PC-3 (cell line): ENCODE data around the gene PITHD1. TPM values are rescaled to one million over a fixed set of nuclear protein-coding genes. Genes with fewer than 3 reads are reported as not detected.
A peak's percentile ranks its signal among the peaks of the same experiment; 100 is the strongest.

ENCODE experiments used
- ATAC-seq: fragments of 200-7000 bp; cut with Tn5 transposase; 2 replicates; pipeline ENCODE4 v1.9.1; 2020; ENCODE audit warnings: mild to moderate bottlenecking, moderate library complexity
- BruUV-seq: library from RNA; stranded (reverse); fragments of 400-500 nt; replicated peaks from 2 replicates; lab custom pipeline; 2021; lab: Mats Ljungman, UMichigan
- CTCF ChIA-PET: fragments of 300-600 bp; sonication (Branson Sonifier 250); formaldehyde crosslinking; loops from one replicate; lab custom pipeline; 2022; ENCODE audit warnings: antibody characterized with exemption; lab: Charles Lee
- POLR2A ChIA-PET: fragments of 300-600 bp; sonication (Branson Sonifier 250); formaldehyde crosslinking; loops from one replicate; lab custom pipeline; 2022; ENCODE audit warnings: antibody characterized with exemption; ENCODE audit not compliant: unreplicated experiment; lab: Charles Lee
- DNase-seq: peaks from one replicate; pipeline ENCODE4 v3.0.0-alpha.2; 2015
- H2AFZ ChIP-seq: fragments of 300-600 bp; sonication (generic); 2 replicates; pipeline ENCODE4 v1.6.0; 2016; ENCODE audit warnings: antibody characterized with exemption, low read length
- H3F3A ChIP-seq: fragments of 300-600 bp; sonication (generic); one replicate; pipeline ENCODE4 v1.6.0; 2017; ENCODE audit warnings: antibody characterized with exemption, low read length, control low read depth, mild to moderate bottlenecking; ENCODE audit not compliant: unreplicated experiment
- H3K27ac ChIP-seq: fragments of 300-600 bp; sonication (generic); 2 replicates; pipeline ENCODE4 v1.5.1; 2016; ENCODE audit warnings: mild to moderate bottlenecking, low read length
- H3K27me3 ChIP-seq: fragments of 300-600 bp; sonication (generic); 2 replicates; pipeline ENCODE4 v1.6.1; 2016; ENCODE audit warnings: low read length, mixed read lengths
- H3K36me3 ChIP-seq: fragments of 300-600 bp; sonication (generic); 2 replicates; pipeline ENCODE4 v1.6.1; 2016; ENCODE audit warnings: low read depth, mixed run types, low read length, mixed read lengths
- H3K4me1 ChIP-seq: fragments of 300-600 bp; sonication (generic); 2 replicates; pipeline ENCODE4 v1.5.1; 2016; ENCODE audit warnings: low read length; ENCODE audit not compliant: insufficient read depth
- H3K4me2 ChIP-seq: fragments of 300-600 bp; sonication (generic); 2 replicates; pipeline ENCODE4 v1.6.0; 2016; ENCODE audit warnings: low read length
- H3K4me3 ChIP-seq: fragments of 300-600 bp; sonication (generic); 2 replicates; pipeline ENCODE4 v1.5.1; 2016; ENCODE audit warnings: mild to moderate bottlenecking, low read length, mixed read lengths
- H3K79me2 ChIP-seq: fragments of 300-600 bp; sonication (generic); 2 replicates; pipeline ENCODE4 v1.6.1; 2017; ENCODE audit warnings: low read length, mixed read lengths
- H3K9ac ChIP-seq: fragments of 300-600 bp; sonication (generic); 2 replicates; pipeline ENCODE4 v1.6.0; 2016; ENCODE audit warnings: mild to moderate bottlenecking, low read length
- H3K9me2 ChIP-seq: fragments of 300-600 bp; sonication (generic); replicated peaks from 2 replicates; pipeline ENCODE4 v1.6.1; 2016; ENCODE audit warnings: mixed run types, low read length, mixed read lengths
- H3K9me3 ChIP-seq: fragments of 300-600 bp; sonication (generic); 2 replicates; pipeline ENCODE4 v1.6.1; 2016; ENCODE audit warnings: low read length, mixed read lengths
- H4K20me1 ChIP-seq: fragments of 300-600 bp; sonication (generic); 2 replicates; pipeline ENCODE4 v1.6.1; 2016; ENCODE audit warnings: low read length, mixed read lengths
- CTCF ChIP-seq: fragments of 300-600 bp; sonication (generic); conservative IDR thresholded peaks from 2 replicates; pipeline ENCODE4 v1.5.1; 2017; ENCODE audit warnings: antibody characterized with exemption, low read depth, mild to moderate bottlenecking, low read length
- EZH2 ChIP-seq: fragments of 300-600 bp; sonication (generic); IDR thresholded peaks from one replicate; pipeline ENCODE4 v1.6.1; 2017; ENCODE audit warnings: antibody characterized with exemption, mild to moderate bottlenecking, low read length; ENCODE audit not compliant: unreplicated experiment
- EZH2phosphoT487 ChIP-seq: fragments of 300-600 bp; sonication (generic); IDR thresholded peaks from 2 replicates; pipeline ENCODE4 v1.6.1; 2018; ENCODE audit warnings: mild to moderate bottlenecking, antibody characterized with exemption, low read length, borderline replicate concordance
- intact Hi-C: fragments of 100-400 bp; cut with micrococcal nuclease; formaldehyde crosslinking; loops from 2 replicates; pipeline ENCODE4 v1.9.0; 2023
- total RNA-seq: library from RNA; depleted of rRNA; stranded (reverse); fragments of >200 nt; gene quantifications from 2 replicates; pipeline ENCODE4 v1.2.3, GENCODE V29; 2014

The PITHD1 gene
- total RNA-seq, 1 experiment from 2014 or later = 107 TPM

DNA sequence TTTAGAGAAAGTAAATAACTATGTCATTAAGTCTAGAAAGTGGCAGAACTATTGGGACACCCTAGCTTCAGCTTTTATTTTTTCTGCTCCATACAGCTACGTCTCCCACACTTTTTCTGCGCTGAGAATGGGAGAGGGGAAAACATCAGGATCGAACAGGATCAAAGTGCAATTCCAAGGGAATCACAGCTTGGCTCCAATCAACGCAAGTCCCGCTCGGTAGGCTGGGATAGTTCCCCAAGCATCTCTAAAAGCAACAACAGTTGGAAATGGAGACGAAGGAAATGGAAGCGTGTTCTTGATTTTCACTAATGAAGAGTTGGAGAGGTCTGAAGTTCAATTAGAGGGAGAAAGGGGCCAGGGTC is 46.5 kb downstream of the PITHD1 start:
- POLR2A ChIA-PET = interaction anchor here (0.6 to 1.0 kb wide), 3 partner anchors 46 to 155 kb away, joined by 3 to 15 read pairs (median 12); partner anchors contain the start of genes PITHD1 and SRSF10

GRCh38 chr1:23825076-23825761 is 47.0 kb downstream of the PITHD1 start, which contains the start of gene HMGCL:
Gene HMGCL (minus strand): TSS chr1:23825429. CDS start chr1:23825415, 14 bp downstream.
- CTCF ChIA-PET = no interaction called here
- Histone ChIP-seq H3K9me3 (no peaks in the 10 kb centered on the region), H3K27ac (peak within 1 kb of the TSS; percentile 42), H2AFZ (peak within 1 kb of the TSS; percentile 93), H3K36me3 (no peaks in the 10 kb centered on the region), H3F3A (no peaks in the 10 kb centered on the region), H3K9ac (peak within 1 kb of the TSS; percentile 95), H3K79me2 (peaks cover 10% of the 10 kb centered on the region), H4K20me1 (no peaks in the 10 kb centered on the region), H3K4me2 (peak within 1 kb of the TSS; percentile 96), H3K27me3 (no peaks in the 10 kb centered on the region), H3K4me1 (peaks cover 14% of the 10 kb centered on the region), H3K4me3 (peak within 1 kb of the TSS; percentile 85), H3K9me2 (no peaks in the 10 kb centered on the region)
- BruUV-seq = no TSS peak
- POLR2A ChIA-PET = interaction anchor here (0.5 to 1.0 kb wide), 8 partner anchors 19 to 201 kb away, joined by 3 to 21 read pairs (median 8); partner anchors contain the start of gene PITHD1
- peak; percentile 82 for DNase-seq
- peak; percentile 97 for ATAC-seq
- TF ChIP-seq CTCF = no peak
- no peak for TF ChIP-seq EZH2
- no peak for TF ChIP-seq EZH2phosphoT487
- intact Hi-C loops = loop anchor here (5.0 kb wide), 1 partner anchor 42 kb away; the partner anchor contains the start of gene FUCA1

More for the DNA sequence above, 46.5 kb downstream of the PITHD1 start:
- Histone ChIP-seq H3K27me3 (no peaks in the 10 kb centered on the region), H2AFZ (peak overlapping the region; percentile 93), H3K4me2 (peak overlapping the region; percentile 96), H3K4me1 (peaks cover 12% of the 10 kb centered on the region), H3K9ac (peak overlapping the region; percentile 95), H3F3A (no peaks in the 10 kb centered on the region), H3K27ac (peak overlapping the region; percentile 42), H3K79me2 (peaks cover 10% of the 10 kb centered on the region), H3K4me3 (peak overlapping the region; percentile 85), H3K9me2 (no peaks in the 10 kb centered on the region), H4K20me1 (no peaks in the 10 kb centered on the region), H3K9me3 (no peaks in the 10 kb centered on the region), H3K36me3 (no peaks in the 10 kb centered on the region)
- TSS peak; percentile 80 for BruUV-seq
- no peak for ATAC-seq
- TF ChIP-seq EZH2phosphoT487 (no peak), EZH2 (no peak), CTCF (no peak)
- CTCF ChIA-PET = no interaction called here
- intact Hi-C loops = loop anchor here (5.0 kb wide), 1 partner anchor 43 kb away; the partner anchor contains the start of gene FUCA1
- DNase-seq = no peak
